ENCODE data around the gene NTN3. TPM values are rescaled to one million over a fixed set of nuclear protein-coding genes. Genes with fewer than 3 reads are reported as not detected.

The NTN3 gene
- total and polyA plus RNA-seq, 2 of the 8 experiments (the other 6 are each of a cell fraction or from before 2014, with no cell fraction given), result 0.30 to 0.34 TPM

DNA sequence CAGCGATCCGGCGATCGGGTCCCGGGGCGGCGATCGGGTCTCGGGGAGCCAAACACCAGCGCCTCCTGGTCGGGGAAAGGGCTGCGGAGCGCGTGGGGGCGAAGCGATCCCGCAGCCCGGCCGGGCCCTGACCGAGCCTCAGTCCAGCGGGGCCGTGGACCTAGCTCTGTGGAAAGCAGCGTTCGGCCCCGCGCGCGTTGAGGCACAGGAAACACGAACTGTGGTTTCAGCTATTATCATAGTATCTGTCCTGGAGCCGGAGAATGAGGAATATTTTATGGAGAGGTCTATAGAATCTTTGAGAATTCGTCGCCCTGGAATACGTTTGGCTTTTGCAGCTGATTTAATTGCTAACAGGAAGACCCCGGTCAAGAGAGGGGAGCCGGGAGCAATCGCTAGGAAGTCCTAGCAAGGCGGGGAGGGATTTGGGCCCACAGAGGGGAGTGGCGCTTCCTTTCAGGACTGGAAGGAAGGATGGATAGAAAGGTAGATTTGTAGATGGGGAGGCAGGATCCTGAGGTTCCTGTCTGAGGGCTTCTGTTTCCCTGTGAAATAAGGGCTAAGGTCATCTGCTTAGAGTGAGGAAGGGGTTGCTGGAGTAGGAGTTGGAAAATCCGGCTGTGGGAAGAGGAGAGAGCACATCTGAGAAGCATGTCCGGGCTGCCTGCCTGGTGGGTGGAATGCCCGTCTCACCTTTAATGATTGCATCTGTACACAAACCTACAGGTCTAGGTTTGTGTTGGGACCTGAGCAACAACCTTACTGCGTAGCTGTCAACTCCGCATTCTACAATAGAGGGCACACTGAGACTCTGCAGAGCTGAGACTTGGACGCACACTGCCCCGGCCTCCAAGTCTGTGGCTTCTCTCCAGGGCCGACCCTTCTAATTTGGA is 41.1 kb upstream of the NTN3 start:
- ChIA-PET CTCF (ENCODE audit: partially characterized antibody) (interaction anchor here (0.9 to 1.5 kb wide), 8 partner anchors 10 to 156 kb away, joined by 3 to 5 read pairs (median 3); partner anchors contain the start of gene ABCA3), POLR2A (ENCODE audit: partially characterized antibody) (interaction anchor here (1.0 to 2.0 kb wide), 6 partner anchors 9 to 178 kb away, joined by 3 to 9 read pairs (median 5); partner anchors contain the start of genes ECI1 and TEDC2)
- Histone ChIP-seq H3K9me3 (ENCODE audit: insufficient read depth in 2 of 2, low read depth in 1 of 2, low read length in 1 of 2) (no peaks in the 10 kb centered on the region), H3K79me1 (ENCODE audit: low read depth, low read length) (0 out of 2 replicates have a peak, but pooled peaks cover 6% of the 10 kb centered on the region), H2BK5ac (ENCODE audit: low read depth, low read length) (no peak overlapping the region), H3K23ac (ENCODE audit: insufficient read length) (no peak overlapping the region), H3K9ac (replicated peaks in 1 of 4; ENCODE audit: extremely low read depth in 1 of 4, low read depth in 3 of 4, low read length in 3 of 4) (peak overlapping the region; percentile 54 to 87 (median 64)), H3K56ac (replicated peaks; ENCODE audit: insufficient read length, low read depth, low read length) (no peak overlapping the region), H3K23me2 (ENCODE audit: low read depth, low read length) (peaks cover 12% of the 10 kb centered on the region; the same call in 1 of the 2 replicates), H3K14ac (ENCODE audit: insufficient read length) (no peak overlapping the region), H3K4me1 (replicated peaks in 1 of 4; ENCODE audit: control insufficient read depth in 3 of 4, insufficient read depth in 4 of 4, low read length in 3 of 4) (peaks cover 0 to 13% (median 6%) of the 10 kb centered on the region in 4 experiments; a peak in 5 of 7 replicates), H3K27ac (ENCODE audit: low read depth, low read length) (peak overlapping the region; percentile 43; the same call in 1 of the 2 replicates), H3K4ac (replicated peaks; ENCODE audit: insufficient read length, low read depth, low read length) (no peak overlapping the region), H2AFZ (ENCODE audit: low read length) (no peak overlapping the region), H4K91ac (replicated peaks; ENCODE audit: insufficient read length, low read length) (no peak overlapping the region), H3K4me2 (ENCODE audit: insufficient read depth in 1 of 2, low read depth in 2 of 2, low read length in 2 of 2) (peak overlapping the region; percentile 51 to 79), H2BK120ac (replicated peaks; ENCODE audit: low read depth, low read length) (no peak overlapping the region), H2BK12ac (ENCODE audit: low read depth, low read length) (no peak overlapping the region), H2AK5ac (ENCODE audit: low read depth, low read length) (no peak overlapping the region), H4K5ac (ENCODE audit: insufficient read length, low read depth, low read length) (no peak overlapping the region), H3K4me3 (ENCODE audit: extremely low read depth in 1 of 4, insufficient read depth in 2 of 4, low read depth in 3 of 4, low read length in 4 of 4) (peak overlapping the region; percentile 75 to 99 (median 83)), H3K79me2 (ENCODE audit: control insufficient read depth in 1 of 2, insufficient read depth in 2 of 2, low read length in 2 of 2) (peaks cover 0 to 15% of the 10 kb centered on the region in 2 experiments; a peak in 2 of 4 replicates), H3K27me3 (replicated peaks in 1 of 4; ENCODE audit: control insufficient read depth in 3 of 4, extremely low read depth in 1 of 4, insufficient read depth in 3 of 4, low read length in 3 of 4) (peaks cover 0 to 9% (median 2%) of the 10 kb centered on the region in 4 experiments; a peak in 2 of 7 replicates), H4K20me1 (replicated peaks in 1 of 2; ENCODE audit: control insufficient read depth in 1 of 2, insufficient read depth in 2 of 2, low read length in 2 of 2) (peaks cover 8 to 11% of the 10 kb centered on the region in 2 experiments), H4K8ac (ENCODE audit: extremely low read depth, insufficient read depth, low read length) (no peak overlapping the region), H3K36me3 (ENCODE audit: control insufficient read depth in 2 of 4, insufficient read depth in 4 of 4, low read length in 3 of 4) (peaks cover 12 to 27% (median 21%) of the 10 kb centered on the region in 4 experiments), H2BK20ac (ENCODE audit: low read length) (no peak overlapping the region), H3K18ac (ENCODE audit: extremely low read depth, low read length) (no peak overlapping the region), H2BK15ac (ENCODE audit: low read length) (no peak overlapping the region; the same call in 1 of the 2 replicates)
- FAIRE-seq (no peak), DNase-seq (ENCODE audit: low read depth in 1 of 2, low spot score in 2 of 2) (no peak)
- WGBS, 2 experiments (ENCODE audit: extremely low coverage in 1 of 2, insufficient coverage in 1 of 2, insufficient read length in 1 of 2, insufficient replicate concordance in 2 of 2, low coverage in 1 of 2, low lambda C conversion rate in 2 of 2, missing lambda C conversion rate in 1 of 2), result 16% methylated on average over 42 of the region's 46 CpGs; no CpG with 5 or more reads in 1 of the 2 experiments
- TF ChIP-seq CEBPB (IDR thresholded peaks at IDR 0.05; ENCODE audit: low read depth, low read length) (no peak), RAD21 (IDR thresholded peaks at IDR 0.05 in 1 of 2, conservative IDR thresholded peaks at IDR 0.05 in 1 of 2; ENCODE audit: low read depth in 2 of 2, low read length in 2 of 2) (peak in 1 of 2 experiments; percentile 6; a peak in 1 of 4 replicates), BACH1 (IDR thresholded peaks at IDR 0.05; ENCODE audit: low read length) (no peak), POLR2AphosphoS5 (IDR thresholded peaks at IDR 0.05; ENCODE audit: low read depth, low read length) (no peak), KDM4A (IDR thresholded peaks at IDR 0.05; ENCODE audit: low read depth, low read length, severe bottlenecking) (peak; percentile 15)
- TF ChIP-seq, protein P1, sequence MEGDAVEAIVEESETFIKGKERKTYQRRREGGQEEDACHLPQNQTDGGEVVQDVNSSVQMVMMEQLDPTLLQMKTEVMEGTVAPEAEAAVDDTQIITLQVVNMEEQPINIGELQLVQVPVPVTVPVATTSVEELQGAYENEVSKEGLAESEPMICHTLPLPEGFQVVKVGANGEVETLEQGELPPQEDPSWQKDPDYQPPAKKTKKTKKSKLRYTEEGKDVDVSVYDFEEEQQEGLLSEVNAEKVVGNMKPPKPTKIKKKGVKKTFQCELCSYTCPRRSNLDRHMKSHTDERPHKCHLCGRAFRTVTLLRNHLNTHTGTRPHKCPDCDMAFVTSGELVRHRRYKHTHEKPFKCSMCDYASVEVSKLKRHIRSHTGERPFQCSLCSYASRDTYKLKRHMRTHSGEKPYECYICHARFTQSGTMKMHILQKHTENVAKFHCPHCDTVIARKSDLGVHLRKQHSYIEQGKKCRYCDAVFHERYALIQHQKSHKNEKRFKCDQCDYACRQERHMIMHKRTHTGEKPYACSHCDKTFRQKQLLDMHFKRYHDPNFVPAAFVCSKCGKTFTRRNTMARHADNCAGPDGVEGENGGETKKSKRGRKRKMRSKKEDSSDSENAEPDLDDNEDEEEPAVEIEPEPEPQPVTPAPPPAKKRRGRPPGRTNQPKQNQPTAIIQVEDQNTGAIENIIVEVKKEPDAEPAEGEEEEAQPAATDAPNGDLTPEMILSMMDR (IDR thresholded peaks at IDR 0.05; ENCODE audit: control extremely low read depth in 1 of 3, insufficient read depth in 1 of 3, low read depth in 1 of 3, low read length in 3 of 3), result peak in 1 of 3 experiments; percentile 4; a peak in 1 of 4 replicates
